ENCODE data around the gene NUDT14.

NUDT14 gene

GRCh38 chr14:105146181-105146975 is 34.7 kb downstream of the NUDT14 start:
- DNase-seq (ENCODE audit: low spot score): no peak

- no peak for DNase-seq (ENCODE audit: low spot score)
Measured at GRCh38 chr14:105145381-105146180, 35.5 kb downstream of the NUDT14 start.

- no peak for DNase-seq (ENCODE audit: low spot score)
Measured at GRCh38 chr14:105144666-105145380, 36.3 kb downstream of the NUDT14 start.

GRCh38 chr14:105144026-105144665 is 37.0 kb downstream of the NUDT14 start:
- no peak for DNase-seq (ENCODE audit: low spot score)

GRCh38 chr14:105143451-105144025 is 37.6 kb downstream of the NUDT14 start:
- no peak for DNase-seq (ENCODE audit: low spot score)

GRCh38 chr14:105142651-105143450 is 38.3 kb downstream of the NUDT14 start:
- no peak for DNase-seq (ENCODE audit: low spot score)

GRCh38 chr14:105141486-105142281 is 39.4 kb downstream of the NUDT14 start:
- DNase-seq (ENCODE audit: low spot score): no peak

- DNase-seq (ENCODE audit: low spot score): no peak
Measured at GRCh38 chr14:105141026-105141425, 40.1 kb downstream of the NUDT14 start.

GRCh38 chr14:105140581-105140980 is 40.5 kb downstream of the NUDT14 start:
- no peak for DNase-seq (ENCODE audit: low spot score)

- DNase-seq (ENCODE audit: low spot score): no peak
Measured at GRCh38 chr14:105139831-105140239, 41.3 kb downstream of the NUDT14 start.

- no peak for DNase-seq (ENCODE audit: low spot score)
Measured at GRCh38 chr14:105139212-105139825, 41.8 kb downstream of the NUDT14 start.

- DNase-seq (ENCODE audit: low spot score): no peak
Measured at GRCh38 chr14:105138551-105139111, 42.5 kb downstream of the NUDT14 start.

GRCh38 chr14:105138021-105138541 is 43.0 kb downstream of the NUDT14 start:
- no peak for DNase-seq (ENCODE audit: low spot score)

- DNase-seq (ENCODE audit: low spot score): no peak
Measured at GRCh38 chr14:105137481-105138020, 43.6 kb downstream of the NUDT14 start.

GRCh38 chr14:105136401-105137322 is 44.5 kb downstream of the NUDT14 start:
- DNase-seq (ENCODE audit: low spot score): no peak

GRCh38 chr14:105135700-105136395 is 45.3 kb downstream of the NUDT14 start:
- DNase-seq (ENCODE audit: low spot score): no peak
